Effector memory CD8-positive, alpha-beta T cell (primary cell): ENCODE measurements around the gene ADAMTSL2.
A peak's percentile ranks its signal among the peaks of the same experiment; 100 is the strongest.

ENCODE experiments used
- ATAC-seq: fragments of 150-1000 bp; cut with Tn5 transposase; replicated peaks from 2 replicates; pipeline ENCODE4 v1.10.0; 2021; ENCODE audit warnings: mild to moderate bottlenecking, moderate library complexity
- DNase-seq, 3 experiments: peaks; one replicate each; pipeline ENCODE4 v3.0.0; 2021
- H3K27ac Mint-ChIP-seq, 2 donors: one replicate each; pipeline ENCODE4 v1.8.0; 2022; ENCODE audit warnings: mild to moderate bottlenecking in 2 of 2, mixed read lengths in 2 of 2, moderate library complexity in 2 of 2
- H3K27me3 Mint-ChIP-seq, 2 donors: one replicate each; pipeline ENCODE4 v1.8.0; 2022; ENCODE audit warnings: mixed read lengths in 2 of 2
- H3K36me3 Mint-ChIP-seq: one replicate; pipeline ENCODE4 v1.8.0; 2022; ENCODE audit warnings: mild to moderate bottlenecking, moderate library complexity, mixed read lengths; ENCODE audit not compliant: insufficient read depth
- H3K4me1 Mint-ChIP-seq, 2 donors: one replicate each; pipeline ENCODE4 v1.8.0; 2022; ENCODE audit warnings: low read depth in 2 of 2, mixed read lengths in 2 of 2
- H3K4me3 Mint-ChIP-seq, 2 donors: one replicate each; pipeline ENCODE4 v1.8.0; 2022; ENCODE audit warnings: mild to moderate bottlenecking in 2 of 2, mixed read lengths in 2 of 2, moderate library complexity in 2 of 2
- H3K9me3 Mint-ChIP-seq, 2 donors: one replicate each; pipeline ENCODE4 v1.8.0; 2022; ENCODE audit warnings: mixed read lengths in 2 of 2

Gene ADAMTSL2

GRCh38 chr9:133509179-133510083, 25.1 kb upstream of the ADAMTSL2 start:
- Mint-ChIP-seq H3K4me1 (peaks cover 6 to 9% of the 10 kb centered on the region in 2 donors), H3K27ac (peak overlapping the region; percentile 54 to 86), H3K4me3 (peak overlapping the region; percentile 69 to 71), H3K27me3 (peaks cover 0 to under 1% of the 10 kb centered on the region in 2 donors), H3K36me3 (no peaks in the 10 kb centered on the region), H3K9me3 (no peaks in the 10 kb centered on the region)
- ATAC-seq, result peak; percentile 49
- DNase-seq, result no peak

- Mint-ChIP-seq H3K36me3 (no peaks in the 10 kb centered on the region), H3K27me3 (no peaks in the 10 kb centered on the region), H3K4me1 (peaks cover 6 to 9% of the 10 kb centered on the region in 2 donors), H3K4me3 (no peak overlapping the region), H3K9me3 (no peaks in the 10 kb centered on the region), H3K27ac (no peak overlapping the region)
- ATAC-seq (no peak), DNase-seq (no peak)
These were observed 23.5 kb upstream of the ADAMTSL2 start for GRCh38 chr9:133510926-133511505.

DNA sequence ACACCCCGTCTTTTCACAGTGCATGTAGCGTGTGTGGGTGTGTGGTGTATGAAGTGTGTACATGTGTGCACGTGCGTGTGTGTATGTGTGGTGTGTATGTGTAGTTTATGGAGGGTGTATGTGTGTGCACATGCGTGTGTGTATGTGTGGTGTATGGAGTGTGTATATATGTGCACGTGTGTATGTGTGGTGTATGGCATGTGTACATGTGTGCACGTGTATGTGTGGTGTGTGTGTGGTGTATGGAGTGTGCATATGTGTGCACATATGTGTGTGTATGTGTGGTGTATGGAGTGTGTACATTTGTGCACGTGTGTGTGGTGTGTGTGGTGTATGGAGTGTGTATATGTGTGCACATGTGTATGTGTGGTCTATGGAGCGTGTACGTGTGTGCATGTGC, 22.9 kb upstream of the ADAMTSL2 start:
- H3K4me1 Mint-ChIP-seq, result peaks cover 6 to 9% of the 10 kb centered on the region in 2 donors
- no peak overlapping the region for H3K27ac Mint-ChIP-seq
- no peaks in the 10 kb centered on the region for H3K9me3 Mint-ChIP-seq
- ATAC-seq (no peak), DNase-seq (no peak)
- H3K36me3 Mint-ChIP-seq, result no peaks in the 10 kb centered on the region
- H3K27me3 Mint-ChIP-seq, result no peaks in the 10 kb centered on the region
- no peak overlapping the region for H3K4me3 Mint-ChIP-seq

DNA sequence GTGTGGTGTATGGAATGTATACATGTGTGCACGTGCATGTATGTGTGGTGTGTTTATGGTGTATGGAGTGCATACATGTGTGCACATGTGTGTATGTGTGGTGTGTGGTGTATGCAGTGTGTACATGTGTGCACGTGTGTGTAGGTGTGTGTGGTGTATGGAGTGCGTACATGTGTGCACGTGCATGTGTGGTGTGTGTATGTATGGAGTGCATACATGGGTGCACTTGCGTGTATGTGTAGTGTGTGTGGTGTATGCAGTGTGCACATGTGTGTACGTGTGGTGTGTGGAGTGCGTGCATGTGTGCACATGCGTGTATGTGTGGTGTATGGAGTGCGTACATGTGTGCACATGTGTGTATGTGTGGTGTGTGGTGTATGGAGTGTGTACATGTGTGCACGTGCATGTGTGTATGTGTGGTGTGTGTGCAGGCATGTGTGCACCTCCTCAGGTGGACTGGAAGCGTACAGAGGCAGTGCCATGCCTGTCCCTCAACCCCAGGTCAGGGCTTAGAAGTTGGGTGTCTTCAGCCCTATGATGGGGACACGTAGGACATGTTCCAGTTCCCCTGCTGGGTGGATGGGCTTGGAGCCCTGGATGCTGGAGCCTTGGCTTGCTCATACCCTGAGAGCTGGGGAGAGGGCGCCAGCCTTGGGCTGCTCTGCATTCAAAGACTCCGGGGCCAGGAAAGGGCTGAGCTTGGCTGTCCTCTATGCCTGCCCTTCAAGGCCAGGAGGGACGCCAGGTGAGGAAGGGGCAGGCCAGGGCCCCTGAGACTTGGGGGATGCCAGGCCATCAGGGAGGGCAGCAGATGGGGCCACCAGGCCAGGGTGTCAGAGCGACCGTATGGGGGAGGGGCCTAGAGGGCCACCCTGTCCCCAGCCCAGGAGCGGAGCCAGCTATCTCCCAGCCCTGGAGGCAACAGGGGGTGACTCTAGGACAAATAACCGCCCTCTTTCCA, 22.0 kb upstream of the ADAMTSL2 start:
- Mint-ChIP-seq H3K27ac (no peak overlapping the region), H3K4me3 (no peak overlapping the region), H3K9me3 (no peaks in the 10 kb centered on the region), H3K4me1 (peaks cover 6 to 9% of the 10 kb centered on the region in 2 donors), H3K27me3 (no peaks in the 10 kb centered on the region), H3K36me3 (no peaks in the 10 kb centered on the region)
- no peak for ATAC-seq
- no peak for DNase-seq

DNA sequence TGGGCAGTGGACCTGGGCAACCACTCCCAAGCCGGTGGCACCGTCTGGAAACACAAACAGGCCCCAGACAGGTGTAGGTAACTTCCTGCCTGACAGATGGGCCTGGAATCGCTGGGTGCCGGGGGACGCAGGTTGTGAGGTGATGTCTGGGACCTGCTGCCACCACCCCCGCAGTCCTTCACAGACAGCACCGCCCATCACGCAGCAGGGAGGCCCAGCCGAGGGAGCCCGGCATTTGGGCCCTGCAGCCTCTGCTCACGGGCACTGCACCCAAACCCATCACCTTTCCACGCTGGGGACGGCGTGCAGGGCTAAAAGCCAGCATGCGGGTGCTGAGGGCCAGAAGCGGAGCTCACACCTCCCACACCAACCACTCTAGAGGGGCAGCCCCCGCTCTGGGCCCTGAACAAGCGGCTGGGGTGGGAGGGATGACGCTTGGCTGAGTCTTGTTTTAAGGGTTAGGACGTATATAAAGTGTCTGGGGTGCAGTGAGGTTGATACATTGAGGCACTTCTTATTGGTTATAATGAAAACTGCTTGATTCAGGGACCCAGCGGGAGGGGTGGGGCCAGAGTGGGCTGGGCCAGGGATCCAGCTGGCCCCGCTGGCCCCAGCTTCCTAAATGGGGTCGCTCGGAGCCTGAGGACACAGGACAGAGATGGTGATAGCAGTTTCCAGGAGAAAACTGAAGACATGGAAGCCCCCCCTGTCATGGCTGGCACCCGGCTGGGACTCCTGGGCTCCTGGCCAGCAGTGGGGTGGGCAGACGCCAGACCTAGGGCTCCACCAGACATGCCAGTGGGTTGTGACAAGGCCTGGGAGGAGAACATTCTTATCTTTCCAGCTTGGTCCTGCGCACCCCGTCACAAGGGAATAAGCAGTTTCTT, 21.0 kb upstream of the ADAMTSL2 start:
- Mint-ChIP-seq H3K36me3 (no peaks in the 10 kb centered on the region), H3K27ac (no peak overlapping the region), H3K9me3 (no peaks in the 10 kb centered on the region), H3K4me3 (no peak overlapping the region), H3K4me1 (peaks cover 6 to 9% of the 10 kb centered on the region in 2 donors), H3K27me3 (peaks cover 8% of the 10 kb centered on the region in 2 donors)
- DNase-seq, result no peak
- ATAC-seq, result no peak

DNA sequence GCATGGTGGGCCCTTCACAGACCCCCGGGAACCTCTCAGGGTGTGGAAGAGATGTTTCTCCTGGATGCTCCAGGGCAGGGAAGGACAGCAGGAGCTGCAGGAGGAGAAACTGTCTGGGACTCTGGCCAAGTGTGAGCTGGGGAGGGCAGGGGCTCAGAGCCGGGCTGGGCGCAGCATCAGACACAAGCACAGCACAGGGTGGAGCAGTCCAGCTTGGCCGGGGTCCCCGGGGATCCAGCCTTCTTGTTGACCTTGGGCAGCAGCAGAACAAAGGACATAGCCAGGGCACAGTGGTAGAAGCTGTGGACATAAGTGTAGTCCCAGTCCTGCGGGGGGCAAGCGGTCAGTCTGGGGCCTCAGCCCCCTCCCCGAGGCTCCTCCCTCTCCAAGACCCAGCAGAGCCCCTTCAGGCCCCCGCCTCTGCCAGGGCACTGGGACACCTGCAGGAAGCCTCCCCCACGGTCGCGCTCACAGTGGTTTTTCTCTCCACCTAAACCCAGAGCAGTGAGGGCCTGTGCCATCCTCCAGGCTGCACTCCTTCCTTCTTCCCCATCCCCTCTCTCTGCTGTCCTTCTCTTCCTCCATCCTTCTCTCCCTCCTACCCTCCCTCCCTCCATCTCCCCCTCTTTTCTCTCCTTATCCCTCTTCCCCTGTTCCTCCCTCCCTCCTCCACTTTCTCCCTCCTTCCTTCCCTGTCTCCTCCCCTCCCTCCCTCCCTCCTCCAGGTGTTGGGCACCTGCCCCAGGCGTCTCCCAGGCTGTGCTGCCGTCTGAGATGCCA, 19.9 kb upstream of the ADAMTSL2 start:
- Mint-ChIP-seq H3K4me1 (peaks cover under 1% of the 10 kb centered on the region in 2 donors), H3K27ac (no peak overlapping the region), H3K9me3 (no peaks in the 10 kb centered on the region), H3K4me3 (no peak overlapping the region), H3K27me3 (peaks cover 11 to 20% of the 10 kb centered on the region in 2 donors), H3K36me3 (no peaks in the 10 kb centered on the region)
- no peak for ATAC-seq
- DNase-seq, result no peak

GRCh38 chr9:133515240-133515610, 19.3 kb upstream of the ADAMTSL2 start:
- Mint-ChIP-seq H3K27me3 (peaks cover 11 to 22% of the 10 kb centered on the region in 2 donors), H3K36me3 (no peaks in the 10 kb centered on the region), H3K4me3 (no peak overlapping the region), H3K4me1 (no peaks in the 10 kb centered on the region), H3K27ac (no peak overlapping the region), H3K9me3 (no peaks in the 10 kb centered on the region)
- DNase-seq, result no peak
- ATAC-seq, result no peak

DNA sequence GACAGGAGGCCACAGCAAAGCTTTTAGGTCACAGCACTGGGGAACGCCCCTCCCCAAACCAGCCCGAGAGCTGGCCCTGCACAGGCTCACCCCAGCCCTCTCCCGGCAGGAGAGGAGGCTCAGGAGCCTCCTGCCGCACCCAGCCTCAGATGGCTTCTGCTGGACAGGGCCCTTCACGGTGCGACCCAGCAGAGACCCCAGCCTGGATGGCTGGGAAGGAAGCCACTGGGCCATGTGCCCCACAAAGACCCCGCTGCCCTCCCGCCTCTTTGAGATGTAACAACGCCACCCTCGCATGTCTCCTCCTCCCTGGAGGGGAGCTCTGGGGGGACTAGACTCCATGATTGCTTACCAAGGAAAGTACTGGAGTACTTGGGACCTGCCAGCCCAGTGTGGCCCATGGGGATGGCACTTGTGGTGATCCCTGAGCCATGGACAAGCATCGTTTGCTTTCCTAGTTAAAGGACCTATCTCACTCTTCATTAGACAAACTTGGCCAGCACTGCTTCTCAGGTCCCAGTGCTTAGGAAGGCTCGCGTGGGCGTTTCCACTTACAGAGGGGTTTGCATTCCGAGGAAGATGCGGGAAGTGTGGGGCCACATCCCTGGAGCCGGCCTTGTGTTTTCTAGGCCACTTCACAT, 18.8 kb upstream of the ADAMTSL2 start:
- no peaks in the 10 kb centered on the region for H3K9me3 Mint-ChIP-seq
- no peak for ATAC-seq
- H3K36me3 Mint-ChIP-seq, result no peaks in the 10 kb centered on the region
- H3K27ac Mint-ChIP-seq, result no peak overlapping the region
- H3K27me3 Mint-ChIP-seq, result peaks cover 11 to 22% of the 10 kb centered on the region in 2 donors
- no peak overlapping the region for H3K4me3 Mint-ChIP-seq
- DNase-seq, result no peak
- no peaks in the 10 kb centered on the region for H3K4me1 Mint-ChIP-seq

DNA sequence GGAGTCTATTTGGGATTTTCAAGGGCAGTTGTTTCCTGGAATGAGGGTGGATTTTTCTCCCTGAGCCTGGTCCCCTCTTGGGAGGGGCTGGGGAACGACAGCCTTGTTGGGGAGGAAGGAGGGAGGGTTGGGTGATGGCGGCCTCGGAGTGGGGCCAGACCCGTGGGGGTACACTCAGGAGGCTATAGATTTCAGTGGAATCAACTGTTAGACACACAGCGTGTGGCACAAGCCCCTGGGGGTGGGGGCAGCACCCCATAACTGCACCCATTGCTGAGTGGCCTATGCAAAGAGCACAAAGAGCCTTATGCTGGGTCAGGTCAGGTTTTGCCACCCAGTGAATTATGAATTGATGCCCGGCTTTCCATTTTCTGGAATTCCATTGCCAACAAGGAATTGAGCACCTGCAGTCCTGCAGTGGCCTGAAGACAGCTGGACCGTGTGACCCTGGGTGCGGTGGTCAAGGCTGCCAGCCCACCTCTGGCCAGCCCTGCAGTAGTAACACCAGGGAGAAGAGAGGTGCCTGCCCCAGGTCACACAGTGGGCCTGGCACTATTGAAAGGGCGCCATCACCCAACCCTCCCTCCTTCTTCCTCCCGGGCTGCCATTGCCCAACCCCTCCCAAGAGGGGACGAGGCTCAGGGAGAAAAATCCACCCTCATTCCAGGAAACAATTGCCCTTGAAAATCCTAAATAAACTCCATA, 18.1 kb upstream of the ADAMTSL2 start:
- no peak overlapping the region for H3K4me3 Mint-ChIP-seq
- no peak overlapping the region for H3K27ac Mint-ChIP-seq
- ATAC-seq (no peak), DNase-seq (no peak)
- no peaks in the 10 kb centered on the region for H3K4me1 Mint-ChIP-seq
- H3K27me3 Mint-ChIP-seq, result peaks cover 11 to 22% of the 10 kb centered on the region in 2 donors
- no peaks in the 10 kb centered on the region for H3K9me3 Mint-ChIP-seq
- H3K36me3 Mint-ChIP-seq, result no peaks in the 10 kb centered on the region

GRCh38 chr9:133516961-133517350, 17.5 kb upstream of the ADAMTSL2 start:
- Mint-ChIP-seq H3K27me3 (peaks cover 11 to 22% of the 10 kb centered on the region in 2 donors), H3K9me3 (no peaks in the 10 kb centered on the region), H3K4me3 (no peak overlapping the region), H3K27ac (no peak overlapping the region), H3K4me1 (no peaks in the 10 kb centered on the region), H3K36me3 (no peaks in the 10 kb centered on the region)
- DNase-seq (no peak), ATAC-seq (no peak)

- Mint-ChIP-seq H3K9me3 (no peaks in the 10 kb centered on the region), H3K27me3 (peaks cover 11 to 22% of the 10 kb centered on the region in 2 donors), H3K4me3 (no peak overlapping the region), H3K27ac (no peak overlapping the region), H3K4me1 (no peaks in the 10 kb centered on the region), H3K36me3 (no peaks in the 10 kb centered on the region)
- ATAC-seq, result no peak
- DNase-seq, result no peak
These were observed 16.8 kb upstream of the ADAMTSL2 start for GRCh38 chr9:133517711-133518110.
